Activated CD4-positive, CD25-positive, alpha-beta regulatory T cell treated with anti-CD3 and anti-CD28 coated beads, Interleukin-2, amount 50 U/mL, for 16 hours (primary cell): ENCODE results near the gene PNMT.

ENCODE experiments used
- DNase-seq: peaks from one replicate; pipeline ENCODE4 v3.0.0-alpha.2; 2020; ENCODE audit warnings: low read depth, low spot score

Gene PNMT

GRCh38 chr17:39667945-39668924 lies at the start of gene PNMT:
PNMT (plus strand) TSS chr17:39668453; CDS start chr17:39668476, 23 bp downstream.
- DNase-seq: no peak

DNA sequence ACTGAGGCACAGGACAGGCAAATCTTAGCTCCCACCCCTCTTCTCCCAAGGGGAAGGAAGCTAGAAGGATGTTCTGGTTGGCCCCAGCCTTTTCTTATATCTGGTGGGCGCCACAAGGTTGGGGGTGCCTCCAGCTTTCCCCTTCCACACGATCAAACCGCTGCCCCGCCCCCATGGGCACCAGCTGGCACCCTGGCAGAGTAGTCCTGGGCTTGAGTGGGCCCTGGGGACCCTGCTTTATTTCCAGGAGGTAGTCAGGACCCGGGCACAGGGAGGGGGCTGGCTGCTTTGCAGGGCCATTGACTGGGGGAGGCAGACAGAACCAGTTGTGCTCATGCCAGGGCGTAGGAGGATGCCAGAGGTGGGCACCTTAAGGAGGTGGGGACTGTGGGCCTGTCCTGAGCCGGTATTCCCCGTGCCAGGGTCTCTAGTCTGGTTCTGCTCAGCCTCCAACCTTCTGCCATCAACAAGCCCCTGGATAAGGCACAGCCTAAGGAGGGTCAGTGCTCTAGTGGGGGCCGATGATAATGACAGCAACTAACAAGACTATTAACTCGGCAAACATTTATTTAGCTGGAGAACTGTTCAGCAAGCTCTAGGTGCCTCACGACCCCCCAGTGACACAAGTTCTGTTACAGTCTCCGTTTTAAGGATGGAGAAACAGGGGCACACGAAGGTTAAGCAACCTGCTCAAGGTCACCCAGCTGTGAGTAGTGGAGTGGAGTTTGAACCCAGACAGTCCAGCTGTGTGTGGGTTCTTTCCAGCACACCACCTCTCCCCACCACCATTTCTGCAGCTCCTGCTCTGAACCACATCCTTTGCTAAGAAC lies 49.1 kb upstream of the PNMT start:
- DNase-seq: no peak

DNA sequence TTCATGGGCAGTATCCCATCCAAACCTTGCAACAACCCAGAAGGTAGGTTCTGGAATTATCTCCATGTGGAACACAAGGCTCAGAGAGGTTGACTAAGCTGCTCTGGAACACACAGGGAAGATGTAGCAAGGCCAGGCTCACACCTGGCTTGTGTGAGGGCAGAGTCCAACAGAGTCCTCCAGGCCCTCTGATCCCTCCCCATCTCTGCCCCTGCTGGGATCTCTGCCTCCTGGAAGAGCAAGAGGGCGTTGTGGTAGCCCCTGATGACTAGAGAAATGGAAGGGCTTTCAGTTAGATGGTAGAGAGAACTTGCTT lies 48.5 kb upstream of the PNMT start:
- no peak for DNase-seq

- peak; percentile 81 for DNase-seq
These were observed 46.5 kb upstream of the PNMT start for GRCh38 chr17:39621523-39622379.

DNA sequence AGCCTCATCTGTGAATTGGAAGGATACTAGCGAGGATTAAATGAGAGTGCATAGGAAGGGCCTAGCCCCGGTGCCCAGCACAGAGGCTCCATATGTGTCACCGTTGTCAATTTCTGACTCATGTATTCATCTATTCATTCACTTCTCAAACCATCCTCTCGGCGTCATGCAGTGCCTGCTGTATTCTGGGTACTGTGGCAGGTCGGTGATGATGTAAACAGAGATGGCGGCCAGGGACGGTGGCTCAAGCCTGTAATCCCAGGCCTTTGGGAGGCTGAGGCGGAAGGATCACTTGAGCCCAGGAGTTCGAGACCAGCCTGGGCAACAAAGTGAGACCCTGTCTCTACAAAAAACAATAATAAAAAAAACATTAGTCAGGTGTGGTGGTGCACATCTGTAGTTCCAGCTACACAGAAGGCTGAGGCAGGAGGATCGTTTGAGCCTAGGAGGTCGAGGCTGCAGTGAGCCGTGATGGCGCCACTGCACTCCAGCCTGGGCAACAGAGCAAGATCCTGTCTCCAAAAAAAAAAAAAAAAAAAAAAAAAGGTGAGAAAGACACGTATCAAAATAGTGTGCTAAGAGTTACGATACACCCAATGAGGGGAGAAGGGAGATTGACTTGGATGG lies 45.8 kb upstream of the PNMT start:
- no peak for DNase-seq

- DNase-seq: peak; percentile 74
These were observed 44.8 kb upstream of the PNMT start for GRCh38 chr17:39623356-39623950.

- DNase-seq: no peak
These were observed 43.9 kb upstream of the PNMT start for GRCh38 chr17:39624313-39624712.

GRCh38 chr17:39625198-39625785 lies 43.0 kb upstream of the PNMT start:
- DNase-seq: no peak

GRCh38 chr17:39626171-39627046 lies 41.8 kb upstream of the PNMT start, which contains the start of gene PPP1R1B:
PPP1R1B (plus strand) TSS chr17:39626952; CDS start chr17:39627393, 441 bp downstream.
- DNase-seq: no peak

GRCh38 chr17:39627047-39627711 lies 41.1 kb upstream of the PNMT start:
- no peak for DNase-seq

- DNase-seq: no peak
These were observed 40.3 kb upstream of the PNMT start for GRCh38 chr17:39627712-39628516.

DNA sequence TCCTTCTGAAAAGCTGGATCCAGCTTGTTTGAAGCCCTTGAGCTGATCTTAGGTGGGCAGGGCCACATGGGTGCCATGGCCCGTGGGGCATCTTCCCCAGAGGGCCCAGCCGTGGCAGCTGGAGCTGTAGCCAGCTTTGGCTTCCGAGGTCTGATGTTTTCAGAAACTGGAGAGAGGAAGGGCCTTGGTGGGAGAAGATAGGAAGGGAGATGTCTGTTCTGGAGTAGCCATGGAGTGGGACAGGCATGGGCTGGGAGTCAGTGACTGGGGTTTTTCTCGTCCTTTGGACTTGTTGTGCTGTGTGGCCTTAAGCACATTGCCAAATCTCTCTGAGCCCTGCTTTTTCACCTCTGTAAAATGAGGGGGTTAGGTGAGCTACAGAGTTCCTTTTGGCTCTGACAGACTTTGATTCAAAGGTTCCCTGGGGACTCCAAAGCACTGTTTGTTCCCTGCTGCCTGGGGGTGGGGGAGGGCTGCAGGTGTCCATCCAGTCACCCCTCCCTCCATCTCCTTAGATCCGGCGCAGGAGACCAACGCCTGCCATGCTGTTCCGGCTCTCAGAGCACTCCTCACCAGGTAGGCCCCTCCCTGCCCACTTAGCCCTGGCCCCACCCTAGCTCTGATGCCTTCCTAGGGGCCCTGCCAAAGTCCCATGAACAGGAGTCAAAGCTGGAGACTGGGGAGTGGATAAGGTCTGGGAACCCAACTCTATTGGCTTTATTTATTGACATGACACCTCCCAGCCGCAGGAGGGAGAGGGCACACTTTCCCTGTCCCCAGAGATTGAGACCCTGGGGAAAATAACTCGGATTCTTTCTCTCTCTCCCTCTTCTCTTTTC lies 39.4 kb upstream of the PNMT start:
- DNase-seq: no peak

GRCh38 chr17:39629494-39629880 lies 38.8 kb upstream of the PNMT start:
- DNase-seq: no peak

DNA sequence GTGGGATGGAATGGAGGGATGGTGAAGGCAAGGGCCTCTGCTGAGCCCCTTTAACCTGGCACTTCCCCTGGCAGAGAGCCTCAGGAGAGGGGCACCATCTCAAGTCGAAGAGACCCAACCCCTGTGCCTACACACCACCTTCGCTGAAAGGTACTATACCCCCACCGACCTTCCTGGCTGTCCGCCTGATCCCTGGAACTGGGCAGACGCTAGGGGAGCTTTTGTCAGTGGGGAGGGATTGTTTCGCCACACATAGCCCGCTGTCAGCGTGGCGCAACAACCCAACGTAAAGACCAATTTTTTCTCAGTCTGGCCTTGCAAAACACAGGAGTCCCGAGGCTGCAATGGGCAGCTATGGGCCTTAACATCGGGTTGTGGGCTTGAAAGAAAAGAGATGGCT lies 38.4 kb upstream of the PNMT start:
- no peak for DNase-seq

GRCh38 chr17:39631403-39631802 lies 36.9 kb upstream of the PNMT start:
- no peak for DNase-seq

- no peak for DNase-seq
These were observed 35.9 kb upstream of the PNMT start for GRCh38 chr17:39632153-39632941.
